ENCODE data around the gene KIAA1755. TPM values are rescaled to one million over a fixed set of nuclear protein-coding genes. Genes with fewer than 3 reads are reported as not detected.

The KIAA1755 gene
- polyA plus RNA-seq, 1 donor from 2014 or later, result not detected

GRCh38 chr20:38308447-38308846 lies 47.9 kb upstream of the KIAA1755 start:
- H3K27ac ChIP-seq (ENCODE audit: low read length), result no peak overlapping the region
- no peaks in the 10 kb centered on the region for H3K79me2 ChIP-seq (replicated peaks; ENCODE audit: insufficient read depth, low read length)
- TF ChIP-seq MXI1 (conservative IDR thresholded peaks at IDR 0.05; ENCODE audit: poor library complexity, severe bottlenecking), result no peak
- no peaks in the 10 kb centered on the region for H3K9me2 ChIP-seq (ENCODE audit: insufficient read depth, low read length)
- no peak overlapping the region for H3K9ac ChIP-seq (ENCODE audit: low read length)
- H2AFZ ChIP-seq (ENCODE audit: low read depth, low read length), result no peak overlapping the region
- H3K4me2 ChIP-seq (ENCODE audit: low read length), result no peak overlapping the region
- H3K9me3 ChIP-seq (ENCODE audit: low read length), result no peaks in the 10 kb centered on the region
- no peaks in the 10 kb centered on the region for H3F3A ChIP-seq (ENCODE audit: insufficient read depth, low read length, poor library complexity, severe bottlenecking)
- H3K27me3 ChIP-seq (ENCODE audit: insufficient read depth, low read depth, low read length), result no peaks in the 10 kb centered on the region
- H3K36me3 ChIP-seq (ENCODE audit: insufficient read depth, low read length), result no peaks in the 10 kb centered on the region
- H4K20me1 ChIP-seq (ENCODE audit: insufficient read depth), result no peaks in the 10 kb centered on the region
- H3K4me3 ChIP-seq (ENCODE audit: low read length), result no peak overlapping the region

DNA sequence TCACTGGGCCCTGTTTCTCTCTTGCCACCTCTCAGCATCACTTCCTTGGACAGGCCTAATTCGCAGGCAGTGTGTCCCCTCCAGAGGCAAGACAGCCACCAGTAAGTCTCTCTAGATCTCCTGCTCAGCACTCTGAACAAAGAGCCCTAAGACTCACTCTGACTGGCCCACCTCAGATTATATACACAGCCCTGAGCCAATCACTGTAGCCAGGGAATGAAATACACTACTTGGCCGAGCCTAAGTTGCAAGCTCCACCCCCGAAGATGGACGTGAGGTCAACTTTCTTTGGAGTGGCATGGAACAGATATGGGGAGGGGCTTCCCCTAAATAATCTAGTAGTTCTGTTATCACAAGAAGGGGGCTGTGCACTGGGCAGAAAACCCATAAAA lies 47.5 kb upstream of the KIAA1755 start:
- no peaks in the 10 kb centered on the region for H3K79me2 ChIP-seq (replicated peaks; ENCODE audit: insufficient read depth, low read length)
- H3K36me3 ChIP-seq (ENCODE audit: insufficient read depth, low read length), result no peaks in the 10 kb centered on the region
- H3K27me3 ChIP-seq (ENCODE audit: insufficient read depth, low read depth, low read length), result no peaks in the 10 kb centered on the region
- no peak for TF ChIP-seq SMC3 (conservative IDR thresholded peaks at IDR 0.05; ENCODE audit: poor library complexity)
- no peak for TF ChIP-seq EZH2 (IDR thresholded peaks at IDR 0.05; ENCODE audit: borderline replicate concordance, insufficient read depth, low read length, poor library complexity, severe bottlenecking)
- TF ChIP-seq MXI1 (conservative IDR thresholded peaks at IDR 0.05; ENCODE audit: poor library complexity, severe bottlenecking), result no peak
- TF ChIP-seq RAD21 (conservative IDR thresholded peaks at IDR 0.05), result no peak
- TF ChIP-seq EP300 (conservative IDR thresholded peaks at IDR 0.05; ENCODE audit: poor library complexity, severe bottlenecking), result no peak
- no peak for TF ChIP-seq POLR2AphosphoS5 (IDR thresholded peaks at IDR 0.05)
- no peak for TF ChIP-seq REST (IDR thresholded peaks at IDR 0.05; ENCODE audit: borderline replicate concordance)
- TF ChIP-seq TAF1 (IDR thresholded peaks at IDR 0.05; ENCODE audit: low read depth), result no peak
- TF ChIP-seq, protein P1, sequence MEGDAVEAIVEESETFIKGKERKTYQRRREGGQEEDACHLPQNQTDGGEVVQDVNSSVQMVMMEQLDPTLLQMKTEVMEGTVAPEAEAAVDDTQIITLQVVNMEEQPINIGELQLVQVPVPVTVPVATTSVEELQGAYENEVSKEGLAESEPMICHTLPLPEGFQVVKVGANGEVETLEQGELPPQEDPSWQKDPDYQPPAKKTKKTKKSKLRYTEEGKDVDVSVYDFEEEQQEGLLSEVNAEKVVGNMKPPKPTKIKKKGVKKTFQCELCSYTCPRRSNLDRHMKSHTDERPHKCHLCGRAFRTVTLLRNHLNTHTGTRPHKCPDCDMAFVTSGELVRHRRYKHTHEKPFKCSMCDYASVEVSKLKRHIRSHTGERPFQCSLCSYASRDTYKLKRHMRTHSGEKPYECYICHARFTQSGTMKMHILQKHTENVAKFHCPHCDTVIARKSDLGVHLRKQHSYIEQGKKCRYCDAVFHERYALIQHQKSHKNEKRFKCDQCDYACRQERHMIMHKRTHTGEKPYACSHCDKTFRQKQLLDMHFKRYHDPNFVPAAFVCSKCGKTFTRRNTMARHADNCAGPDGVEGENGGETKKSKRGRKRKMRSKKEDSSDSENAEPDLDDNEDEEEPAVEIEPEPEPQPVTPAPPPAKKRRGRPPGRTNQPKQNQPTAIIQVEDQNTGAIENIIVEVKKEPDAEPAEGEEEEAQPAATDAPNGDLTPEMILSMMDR (IDR thresholded peaks at IDR 0.05; ENCODE audit: poor library complexity, severe bottlenecking), result no peak
- H3K9ac ChIP-seq (ENCODE audit: low read length), result no peak overlapping the region
- H3K4me2 ChIP-seq (ENCODE audit: low read length), result no peak overlapping the region
- no peak overlapping the region for H3K27ac ChIP-seq (ENCODE audit: low read length)
- no peak overlapping the region for H3K4me3 ChIP-seq (ENCODE audit: low read length)
- H2AFZ ChIP-seq (ENCODE audit: low read depth, low read length), result no peak overlapping the region
- H3K9me2 ChIP-seq (ENCODE audit: insufficient read depth, low read length), result no peaks in the 10 kb centered on the region
- no peaks in the 10 kb centered on the region for H3K9me3 ChIP-seq (ENCODE audit: low read length)
- no peaks in the 10 kb centered on the region for H4K20me1 ChIP-seq (ENCODE audit: insufficient read depth)
- no peaks in the 10 kb centered on the region for H3F3A ChIP-seq (ENCODE audit: insufficient read depth, low read length, poor library complexity, severe bottlenecking)

All from neural cell (in vitro differentiated cells).